IPS-18c (cell line): ENCODE results near the gene CINP.
"Not testable (repeated sequence)": the region's sequence is repeated elsewhere in the genome, so short reads cannot be mapped to it uniquely, and the experiment has no call there.

Source experiments
- H3K4me3 ChIP-seq: 2 replicates; pipeline ENCODE4 v1.7.0; 2013; ENCODE audit warnings: low read depth, mild to moderate bottlenecking, low read length, moderate library complexity; ENCODE audit not compliant: insufficient read depth
- H3K9me3 ChIP-seq: one replicate; pipeline ENCODE4 v1.6.1; 2013; ENCODE audit warnings: mild to moderate bottlenecking, low read length, moderate library complexity; ENCODE audit not compliant: control insufficient read depth, insufficient read depth

Gene CINP

GRCh38 chr14:102363182-102363943, 673 bp upstream of the CINP start:
- Histone ChIP-seq H3K4me3 (peak overlapping the region; percentile 58), H3K9me3 (no peaks in the 10 kb centered on the region)

GRCh38 chr14:102362084-102362483, 606 bp downstream of the CINP start:
- Histone ChIP-seq H3K9me3 (no peaks in the 10 kb centered on the region), H3K4me3 (peak overlapping the region; percentile 58)

- H3K9me3 ChIP-seq = no peaks in the 10 kb centered on the region
- no peak overlapping the region for H3K4me3 ChIP-seq
Observed at GRCh38 chr14:102360388-102360787, 2.3 kb downstream of the CINP start.

- Histone ChIP-seq H3K4me3 (no peak overlapping the region), H3K9me3 (no peaks in the 10 kb centered on the region)
Observed at GRCh38 chr14:102359341-102359740, 3.3 kb downstream of the CINP start.

GRCh38 chr14:102356280-102356679, 6.4 kb downstream of the CINP start:
- Histone ChIP-seq H3K9me3 (no peaks in the 10 kb centered on the region), H3K4me3 (no peak overlapping the region)

- Histone ChIP-seq H3K4me3 (no peak overlapping the region), H3K9me3 (no peaks in the 10 kb centered on the region)
Observed at GRCh38 chr14:102353126-102353619, 9.5 kb downstream of the CINP start.

- Histone ChIP-seq H3K9me3 (no peaks in the 10 kb centered on the region), H3K4me3 (no peak overlapping the region)
Observed at GRCh38 chr14:102352213-102352612, 10.5 kb downstream of the CINP start.

- H3K9me3 ChIP-seq, H3K4me3 ChIP-seq: not testable (repeated sequence)
Observed at GRCh38 chr14:102351593-102351992, 11.1 kb downstream of the CINP start.

- Histone ChIP-seq H3K4me3 (no peak overlapping the region), H3K9me3 (no peaks in the 10 kb centered on the region)
Observed at GRCh38 chr14:102351023-102351422, 11.7 kb downstream of the CINP start.

- Histone ChIP-seq H3K9me3 (no peaks in the 10 kb centered on the region), H3K4me3 (no peak overlapping the region)
Observed at GRCh38 chr14:102348376-102348775, 14.3 kb downstream of the CINP start.

- Histone ChIP-seq H3K4me3 (no peak overlapping the region), H3K9me3 (no peaks in the 10 kb centered on the region)
Observed at GRCh38 chr14:102346645-102347044, 16.0 kb downstream of the CINP start.

- no peak overlapping the region for H3K4me3 ChIP-seq
Observed at GRCh38 chr14:102345232-102345631, 17.5 kb downstream of the CINP start.

GRCh38 chr14:102344485-102344884, 18.2 kb downstream of the CINP start:
- Histone ChIP-seq H3K9me3 (no peaks in the 10 kb centered on the region), H3K4me3 (no peak overlapping the region)

More at GRCh38 chr14:102345232-102345631, 17.5 kb downstream of the CINP start:
- no peaks in the 10 kb centered on the region for H3K9me3 ChIP-seq

- Histone ChIP-seq H3K4me3 (no peak overlapping the region), H3K9me3 (no peaks in the 10 kb centered on the region)
Observed at GRCh38 chr14:102344084-102344483, 18.6 kb downstream of the CINP start.

GRCh38 chr14:102342238-102342637, 20.5 kb downstream of the CINP start:
- H3K4me3 ChIP-seq = no peak overlapping the region
- no peaks in the 10 kb centered on the region for H3K9me3 ChIP-seq

GRCh38 chr14:102341566-102341965, 21.1 kb downstream of the CINP start:
- no peaks in the 10 kb centered on the region for H3K9me3 ChIP-seq
- H3K4me3 ChIP-seq = no peak overlapping the region

- Histone ChIP-seq H3K9me3 (no peaks in the 10 kb centered on the region), H3K4me3 (no peak overlapping the region)
Observed at GRCh38 chr14:102338724-102339123, 24.0 kb downstream of the CINP start.

GRCh38 chr14:102335163-102335562, 27.5 kb downstream of the CINP start:
- no peaks in the 10 kb centered on the region for H3K9me3 ChIP-seq
- H3K4me3 ChIP-seq = no peak overlapping the region
